OCI-M2 (cell line): ENCODE results near the gene UNC79.

Source experiments
- DNase-seq: peaks from one replicate; lab custom pipeline; 2025; ENCODE audit not compliant: unreplicated experiment; lab: John Stamatoyannopoulos, UW

The UNC79 gene

GRCh38 chr14:93705513-93706156 is 274.9 kb downstream of the UNC79 start:
- no peak for DNase-seq

DNA sequence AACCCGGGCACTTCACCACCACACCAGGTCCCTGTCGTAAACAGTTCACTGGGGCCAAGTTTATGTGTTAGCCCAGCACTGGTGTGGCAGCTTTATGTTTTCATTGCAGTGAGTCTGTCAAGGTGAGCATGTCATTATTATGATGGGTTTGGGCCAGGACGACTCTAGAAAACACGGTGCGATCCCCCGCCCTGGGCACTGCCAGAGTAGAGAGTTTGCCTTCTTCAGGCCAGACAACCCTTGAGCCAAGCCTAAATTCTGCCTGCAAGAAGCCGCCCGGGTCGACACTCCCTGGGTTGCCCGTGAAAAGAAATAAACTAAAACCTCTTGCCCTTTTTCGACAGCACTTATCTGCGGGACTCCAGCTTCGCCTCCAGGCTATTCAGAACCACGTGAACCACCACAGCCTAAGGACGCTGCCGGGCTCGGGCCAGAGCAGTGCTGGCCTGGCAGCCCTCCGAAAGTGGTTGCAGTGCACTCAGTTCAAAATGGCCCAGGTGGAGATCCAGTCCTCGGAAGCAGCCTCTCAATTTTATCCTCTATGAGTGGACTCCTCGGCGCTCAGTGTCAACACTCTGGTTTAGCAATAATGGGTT is 275.7 kb downstream of the UNC79 start:
- DNase-seq = no peak

DNA sequence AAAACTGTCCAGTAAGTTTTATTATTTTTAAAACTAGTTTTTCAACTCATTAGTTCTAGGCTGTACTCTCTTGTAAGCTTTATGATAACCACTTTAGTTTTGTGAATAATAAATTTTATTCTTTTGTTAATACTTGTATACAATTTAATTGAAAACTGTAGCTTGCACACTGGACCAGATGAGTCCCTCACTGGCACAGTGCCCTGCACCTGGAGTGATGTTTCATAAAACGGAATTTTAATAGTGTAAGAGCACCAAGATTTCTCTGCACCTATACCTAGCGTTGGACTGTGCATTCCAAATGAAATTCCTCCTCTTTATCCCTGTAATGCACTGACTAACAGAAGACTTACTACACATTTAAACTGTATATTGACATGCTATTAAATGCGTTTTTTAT is 276.7 kb downstream of the UNC79 start:
- no peak for DNase-seq

DNA sequence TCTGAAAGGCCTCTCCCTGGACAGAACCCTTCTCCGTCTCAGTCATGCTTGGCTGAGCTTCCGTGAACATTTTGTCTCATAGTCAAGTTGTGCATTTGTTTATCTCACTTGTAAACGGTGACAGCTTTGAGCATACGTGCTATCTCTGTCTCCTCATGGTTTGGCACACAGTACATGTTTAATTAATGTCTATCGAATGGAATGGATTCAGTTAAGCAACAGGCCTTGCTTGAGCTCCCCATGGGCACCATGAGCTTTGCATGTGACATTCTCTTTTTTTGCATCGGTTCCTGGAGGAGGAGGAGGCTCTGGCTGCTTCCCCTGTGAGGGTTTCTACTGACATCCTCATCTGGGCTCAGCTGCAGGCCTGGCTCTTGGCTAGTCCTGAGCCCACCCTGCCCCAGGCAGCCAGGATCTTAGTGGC is 277.6 kb downstream of the UNC79 start:
- no peak for DNase-seq

GRCh38 chr14:93708800-93709199 is 278.1 kb downstream of the UNC79 start:
- no peak for DNase-seq

DNA sequence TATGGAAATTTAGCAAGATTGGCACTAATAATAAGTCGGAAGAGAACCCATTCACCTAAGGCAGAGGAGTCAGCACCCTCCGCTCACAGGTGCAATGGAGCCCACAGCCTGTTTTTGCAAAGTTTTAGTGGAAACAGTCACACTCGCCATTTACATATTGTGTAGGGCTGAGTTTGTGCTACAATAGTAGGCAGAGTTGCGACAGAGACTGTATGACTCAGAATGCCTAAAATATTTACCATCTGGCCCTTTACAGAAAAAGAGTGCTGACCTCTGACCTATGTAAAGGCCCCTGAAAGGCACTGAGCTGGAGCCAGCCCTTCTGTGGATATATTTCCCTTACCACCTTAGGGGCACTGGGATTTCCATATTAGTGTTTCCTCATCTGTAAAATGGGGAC is 278.5 kb downstream of the UNC79 start:
- no peak for DNase-seq

- DNase-seq = no peak
Measured at GRCh38 chr14:93712079-93712837, 281.5 kb downstream of the UNC79 start.

GRCh38 chr14:93712838-93713724 is 282.3 kb downstream of the UNC79 start:
- no peak for DNase-seq

DNA sequence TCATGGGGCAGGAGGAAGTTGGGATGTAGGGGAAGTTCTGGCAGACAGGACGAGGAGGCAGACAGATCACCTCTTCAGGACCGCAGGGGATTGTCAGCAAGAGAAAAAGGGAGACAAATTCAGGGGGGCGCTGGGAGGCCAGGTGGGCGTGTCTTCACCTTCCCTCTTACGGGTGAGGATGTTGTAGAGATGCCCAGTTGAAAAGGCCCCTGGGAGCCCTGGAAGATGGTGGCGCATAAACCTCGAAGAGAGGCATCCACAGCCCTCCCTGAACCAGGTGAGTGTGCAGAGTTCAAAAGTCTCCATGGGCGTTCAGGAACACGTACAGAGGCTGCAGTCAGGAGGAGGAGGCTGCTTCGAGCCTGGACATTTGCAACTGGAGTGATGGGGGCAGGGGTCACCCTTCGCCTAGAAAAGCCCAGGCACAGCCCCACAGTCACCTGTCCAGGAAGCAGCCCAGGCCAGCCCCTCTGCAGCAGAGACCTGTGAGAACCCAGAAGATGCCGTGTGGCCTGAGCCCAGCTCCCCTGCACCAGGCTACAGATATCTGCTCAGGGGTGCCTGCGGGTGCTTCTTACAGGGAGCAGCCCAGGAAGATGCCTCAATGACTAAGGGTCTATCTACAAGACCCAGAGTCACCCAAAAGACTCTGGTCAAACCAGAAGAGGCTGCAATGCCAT is 283.1 kb downstream of the UNC79 start:
- no peak for DNase-seq

GRCh38 chr14:93714605-93715004 is 283.9 kb downstream of the UNC79 start:
- no peak for DNase-seq

GRCh38 chr14:93715279-93715927 is 284.7 kb downstream of the UNC79 start:
- no peak for DNase-seq

DNA sequence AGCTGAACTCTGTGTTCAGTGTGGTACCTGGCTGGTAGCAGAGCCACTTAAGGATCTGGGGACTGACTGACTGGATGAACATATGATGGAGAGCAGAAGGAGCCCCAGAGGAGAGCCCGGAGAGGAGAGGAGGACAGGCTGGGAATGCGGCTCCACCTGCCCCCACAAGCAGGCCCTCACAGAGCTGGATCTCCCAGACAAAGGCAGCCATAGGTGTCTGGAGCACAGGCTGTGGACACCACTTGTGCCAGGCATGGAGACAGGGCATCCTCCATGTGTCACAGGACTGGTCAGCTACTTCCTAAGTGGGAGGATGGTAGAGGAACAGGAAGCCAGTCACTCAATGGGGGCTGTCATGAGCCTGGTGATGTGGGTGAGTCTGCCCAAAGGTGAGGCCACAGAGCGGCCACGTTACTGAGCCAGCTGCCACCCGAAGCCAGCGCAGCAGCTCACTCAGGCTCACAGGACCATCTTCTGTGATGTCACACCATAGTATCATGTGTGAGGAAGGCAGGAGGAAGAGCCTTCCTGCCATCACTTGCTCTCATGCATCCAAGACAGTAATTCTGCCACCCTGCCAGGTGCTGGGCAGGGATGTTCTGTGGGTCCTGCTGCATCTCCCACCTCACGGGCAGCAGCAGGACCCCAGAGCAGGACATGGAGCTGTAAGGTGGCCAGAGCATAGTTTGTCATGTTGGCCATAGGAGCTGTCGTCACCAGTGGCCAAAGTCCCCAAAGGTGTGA is 285.4 kb downstream of the UNC79 start:
- no peak for DNase-seq

- no peak for DNase-seq
Measured at GRCh38 chr14:93716746-93717667, 286.3 kb downstream of the UNC79 start.

GRCh38 chr14:93717668-93718320 is 287.1 kb downstream of the UNC79 start:
- DNase-seq = no peak

- no peak for DNase-seq
Measured at GRCh38 chr14:93719256-93719655, 288.5 kb downstream of the UNC79 start.

- no peak for DNase-seq
Measured at GRCh38 chr14:93720076-93720815, 289.5 kb downstream of the UNC79 start.

GRCh38 chr14:93720981-93721483 is 290.3 kb downstream of the UNC79 start:
- no peak for DNase-seq
